HepG2 (cell line): ENCODE measurements around the gene PLVAP. TPM values are rescaled to one million over a fixed set of nuclear protein-coding genes. Genes with fewer than 3 reads are reported as not detected.

Source experiments
- ARNT ChIP-seq: fragments of 450-650 bp; IDR thresholded peaks from 2 replicates; pipeline ENCODE4 v1.6.1; 2017
- CENPX ChIP-seq: sonication (generic); formaldehyde crosslinking; IDR thresholded peaks from 2 replicates; pipeline ENCODE4 v1.9.0; 2021; ENCODE audit warnings: mild to moderate bottlenecking, missing genetic modification reagents, moderate library complexity
- CREB1 ChIP-seq, 2 experiments: fragments of 450-650 bp in 1 of 2; IDR thresholded peaks; 2 replicates each; pipeline ENCODE4 v1.6.1; 2016 to 2017; ENCODE audit warnings: control low read depth in 1 of 2, mild to moderate bottlenecking in 1 of 2, missing compliant biosample characterization in 1 of 2, missing genetic modification characterization in 1 of 2
- FOSL1 ChIP-seq: sonication (generic); formaldehyde crosslinking; IDR thresholded peaks from 2 replicates; pipeline ENCODE4 v1.9.0; 2021; ENCODE audit warnings: missing genetic modification reagents, borderline replicate concordance
- FOXA1 ChIP-seq, 2 experiments: fragments of 450-650 bp in 1 of 2; sonication (generic) in 1 of 2; formaldehyde crosslinking in 1 of 2; IDR thresholded peaks; 2 replicates each; pipeline versions ENCODE4 v1.4.0 to v1.6.1; 2016 to 2020; ENCODE audit warnings: missing genetic modification reagents in 1 of 2
- GTF2F1 ChIP-seq: fragments of 150-350 bp; IDR thresholded peaks from 2 replicates; pipeline ENCODE4 v1.6.1; 2014; ENCODE audit warnings: low read length
- HDAC6 ChIP-seq: fragments of 200-600 bp; sonication (generic); IDR thresholded peaks from 2 replicates; pipeline ENCODE4 v1.7.0; 2017; ENCODE audit warnings: mild to moderate bottlenecking, antibody characterized with exemption, low read length, low read depth
- HHEX ChIP-seq: IDR thresholded peaks from 2 replicates; pipeline ENCODE4 v1.6.1; 2016; ENCODE audit warnings: control low read depth
- KDM4B ChIP-seq: sonication (generic); formaldehyde crosslinking; IDR thresholded peaks from 2 replicates; pipeline ENCODE4 v1.4.0; 2020; ENCODE audit warnings: missing genetic modification reagents
- KDM5A ChIP-seq: fragments of 200-600 bp; sonication (generic); IDR thresholded peaks from 2 replicates; pipeline ENCODE4 v1.7.0; 2018; ENCODE audit warnings: antibody characterized with exemption, mild to moderate bottlenecking, low read length, borderline replicate concordance
- MED1 ChIP-seq: sonication (generic); formaldehyde crosslinking; IDR thresholded peaks from 2 replicates; pipeline ENCODE4 v1.4.0; 2020; ENCODE audit warnings: missing genetic modification reagents
- MEF2D ChIP-seq: sonication (generic); formaldehyde crosslinking; IDR thresholded peaks from 2 replicates; pipeline ENCODE4 v1.5.1; 2020; ENCODE audit warnings: mild to moderate bottlenecking, missing genetic modification reagents
- NRL ChIP-seq: sonication (generic); formaldehyde crosslinking; IDR thresholded peaks from 2 replicates; pipeline ENCODE4 v1.5.0; 2020; ENCODE audit warnings: missing genetic modification reagents, mild to moderate bottlenecking, moderate library complexity, borderline replicate concordance
- PCBP2 ChIP-seq: fragments of 200-400 bp; formaldehyde crosslinking; optimal IDR thresholded peaks from 2 replicates; pipeline ENCODE3; 2018; ENCODE audit warnings: low read length, low read depth; ENCODE audit not compliant: poor library complexity, severe bottlenecking
- POGZ ChIP-seq: sonication (generic); formaldehyde crosslinking; IDR thresholded peaks from 2 replicates; pipeline ENCODE4 v1.4.0; 2020; ENCODE audit warnings: mild to moderate bottlenecking, missing genetic modification reagents
- SATB2 ChIP-seq: sonication (generic); formaldehyde crosslinking; IDR thresholded peaks from 2 replicates; pipeline ENCODE4 v1.5.0; 2020; ENCODE audit warnings: missing genetic modification reagents
- XRCC5 ChIP-seq: fragments of 200-400 bp; formaldehyde crosslinking; optimal IDR thresholded peaks from 2 replicates; pipeline ENCODE3; 2017; ENCODE audit warnings: mild to moderate bottlenecking, low read length
- ZBTB1 ChIP-seq: sonication (generic); formaldehyde crosslinking; IDR thresholded peaks from 2 replicates; pipeline ENCODE4 v1.4.0; 2020; ENCODE audit warnings: missing genetic modification reagents, borderline replicate concordance
- ZMAT5 ChIP-seq: sonication (generic); formaldehyde crosslinking; IDR thresholded peaks from 2 replicates; pipeline ENCODE4 v1.5.0; 2020; ENCODE audit warnings: mild to moderate bottlenecking, low read depth, missing genetic modification reagents, borderline replicate concordance
- ZNF124 ChIP-seq: sonication (generic); formaldehyde crosslinking; IDR thresholded peaks from 2 replicates; pipeline ENCODE4 v1.4.0; 2020; ENCODE audit warnings: missing genetic modification reagents
- ZNF143 ChIP-seq: sonication (generic); formaldehyde crosslinking; IDR thresholded peaks from 2 replicates; pipeline ENCODE4 v1.4.0; 2020; ENCODE audit warnings: missing genetic modification reagents
- ZNF253 ChIP-seq: sonication (generic); formaldehyde crosslinking; IDR thresholded peaks from 2 replicates; pipeline ENCODE4 v1.8.0; 2022; ENCODE audit warnings: mild to moderate bottlenecking, missing genetic modification reagents, borderline replicate concordance
- ZNF580 ChIP-seq: IDR thresholded peaks from 2 replicates; pipeline ENCODE4 v1.6.1; 2016; ENCODE audit warnings: low read depth, borderline replicate concordance
- ZNF609 ChIP-seq: sonication (generic); formaldehyde crosslinking; IDR thresholded peaks from 2 replicates; pipeline ENCODE4 v1.4.0; 2020; ENCODE audit warnings: mild to moderate bottlenecking, missing genetic modification reagents, borderline replicate concordance
- ZNF644 ChIP-seq: IDR thresholded peaks from 2 replicates; pipeline ENCODE4 v1.6.1; 2016; ENCODE audit warnings: low read depth
- polyA plus RNA-seq, 8 experiments: library from polyadenylated mRNA; depleted of rRNA in 3 of 8; stranded (reverse) in 7 of 8; unstranded in 1 of 8; fragments of >200 nt; fragmentation: Illumina TruSeq in 4 of 8; extraction: Trizol in 4 of 8; gene quantifications; 2 replicates each; pipeline versions ENCODE4 v1.2.1 to v1.2.3, GENCODE V29; 2011 to 2016; ENCODE audit warnings: low read depth in 4 of 8, missing spikeins in 1 of 8, mixed read lengths in 1 of 8; ENCODE audit not compliant: insufficient read depth in 1 of 8
- total RNA-seq, 5 experiments: library from RNA; depleted of rRNA; stranded (reverse); fragments of >200 nt; fragmentation: Illumina TruSeq; extraction: Trizol; gene quantifications; 2 replicates each; pipeline ENCODE4 v1.2.3, GENCODE V29; 2016; ENCODE audit warnings: low read depth in 1 of 5
- TF ChIP-seq, protein P1 (sequence below): sonication (generic); formaldehyde crosslinking; IDR thresholded peaks from 2 replicates; pipeline ENCODE4 v1.4.0; 2020; ENCODE audit warnings: mild to moderate bottlenecking, missing genetic modification reagents

Gene PLVAP
- total and polyA plus RNA-seq, 2 of the 13 experiments (the other 11 are each of a cell fraction or from before 2014, with no cell fraction given) = 0.26 TPM; not detected in 1

DNA sequence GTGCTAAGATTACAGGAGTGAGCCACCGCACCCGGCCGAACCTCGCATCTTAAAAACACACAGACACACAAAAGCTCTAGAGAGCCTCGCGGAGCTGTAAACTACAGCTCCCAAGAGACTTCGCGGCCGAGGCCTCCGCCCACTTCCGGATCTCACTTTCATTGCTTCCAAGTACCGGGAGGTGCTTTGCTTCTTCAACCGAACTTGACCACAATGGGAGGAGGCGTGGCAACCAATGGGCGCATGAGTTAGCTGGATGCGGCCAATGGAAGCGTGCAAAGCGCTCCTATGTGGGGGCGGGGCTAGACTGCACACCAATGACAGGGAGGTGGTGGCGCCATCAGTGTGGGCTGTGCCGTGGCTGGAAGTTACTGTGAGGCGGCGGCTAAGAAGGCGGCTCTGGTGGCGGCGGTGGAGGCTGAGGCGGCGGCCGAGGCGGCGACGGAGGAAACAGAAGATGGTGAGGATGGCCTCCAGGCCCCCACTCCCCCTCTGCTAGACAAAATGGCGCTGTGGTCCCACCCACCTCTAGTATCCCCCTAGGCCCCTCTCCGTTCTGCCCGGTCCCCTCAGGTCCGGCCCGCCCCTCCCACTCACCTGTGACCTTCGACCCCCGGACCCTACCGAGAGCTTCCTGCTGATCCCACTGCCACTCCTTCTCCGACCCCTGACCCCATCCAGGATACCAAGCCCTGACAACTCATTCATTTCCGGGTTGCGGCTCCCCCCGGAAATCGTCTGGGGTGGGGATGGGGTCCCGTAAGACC, 67.8 kb downstream of the PLVAP start, which contains the start of gene DDA1 (continued):
- no peak for TF ChIP-seq ZBTB1 (CRISPR knock-in tag)
- TF ChIP-seq, protein P1, sequence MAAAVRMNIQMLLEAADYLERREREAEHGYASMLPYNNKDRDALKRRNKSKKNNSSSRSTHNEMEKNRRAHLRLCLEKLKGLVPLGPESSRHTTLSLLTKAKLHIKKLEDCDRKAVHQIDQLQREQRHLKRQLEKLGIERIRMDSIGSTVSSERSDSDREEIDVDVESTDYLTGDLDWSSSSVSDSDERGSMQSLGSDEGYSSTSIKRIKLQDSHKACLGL = no peak
- TF ChIP-seq HDAC6 = no peak
- no peak for TF ChIP-seq HHEX (CRISPR knock-in tag)
- TF ChIP-seq ZNF143 (CRISPR knock-in tag) = peak; percentile 95
- peak; percentile 84 for TF ChIP-seq CREB1 (IDR thresholded peaks at IDR 0.05)
- peak; percentile 85 for TF ChIP-seq CREB1 (CRISPR knock-in tag; IDR thresholded peaks at IDR 0.05)
- TF ChIP-seq MED1 = no peak
- peak; percentile 64 for TF ChIP-seq POGZ (CRISPR knock-in tag)
- TF ChIP-seq SATB2 = no peak
- TF ChIP-seq GTF2F1 = no peak
- no peak for TF ChIP-seq ZNF124 (CRISPR knock-in tag)
- no peak for TF ChIP-seq ARNT
- TF ChIP-seq NRL = peak; percentile 61; the same call in 1 of the 2 replicates
- TF ChIP-seq ZNF644 = no peak
- TF ChIP-seq FOSL1 (CRISPR knock-in tag) = no peak
- TF ChIP-seq MEF2D (CRISPR knock-in tag) = no peak
- no peak; the same call in 1 of the 2 replicates for TF ChIP-seq ZNF609 (CRISPR knock-in tag)
- TF ChIP-seq ZNF580 = no peak
- TF ChIP-seq ZNF253 (CRISPR knock-in tag) = no peak
- peak; percentile 89; the same call in 1 of the 2 replicates for TF ChIP-seq KDM5A
- no peak for TF ChIP-seq FOXA1 (IDR thresholded peaks at IDR 0.05)
- TF ChIP-seq FOXA1 (CRISPR knock-in tag; IDR thresholded peaks at IDR 0.05) = no peak
- TF ChIP-seq KDM4B (CRISPR knock-in tag) = no peak
- TF ChIP-seq ZMAT5 (CRISPR knock-in tag) = no peak
- TF ChIP-seq CENPX (CRISPR knock-in tag) = no peak
- no peak for TF ChIP-seq PCBP2
- peak; percentile 65 for TF ChIP-seq XRCC5
